Retinal pigment epithelial cell (primary cell): ENCODE results near the gene XK.
"Not testable (repeated sequence)": the region's sequence is repeated elsewhere in the genome, so short reads cannot be mapped to it uniquely, and the experiment has no call there.

Experiments used
- DNase-seq: peaks from one replicate; pipeline ENCODE4 v3.0.0-alpha.2; 2010; ENCODE audit warnings: low read depth
- H3K4me3 ChIP-seq: 2 replicates; pipeline ENCODE4 v1.5.1; 2011; ENCODE audit warnings: mild to moderate bottlenecking, low read length, control low read depth, moderate library complexity
- TF ChIP-seq, protein P1 (sequence below): conservative IDR thresholded peaks from 2 replicates; pipeline ENCODE4 v1.5.1; 2011; ENCODE audit warnings: low read depth, low read length, control low read depth, inconsistent platforms

The XK gene, protein sequence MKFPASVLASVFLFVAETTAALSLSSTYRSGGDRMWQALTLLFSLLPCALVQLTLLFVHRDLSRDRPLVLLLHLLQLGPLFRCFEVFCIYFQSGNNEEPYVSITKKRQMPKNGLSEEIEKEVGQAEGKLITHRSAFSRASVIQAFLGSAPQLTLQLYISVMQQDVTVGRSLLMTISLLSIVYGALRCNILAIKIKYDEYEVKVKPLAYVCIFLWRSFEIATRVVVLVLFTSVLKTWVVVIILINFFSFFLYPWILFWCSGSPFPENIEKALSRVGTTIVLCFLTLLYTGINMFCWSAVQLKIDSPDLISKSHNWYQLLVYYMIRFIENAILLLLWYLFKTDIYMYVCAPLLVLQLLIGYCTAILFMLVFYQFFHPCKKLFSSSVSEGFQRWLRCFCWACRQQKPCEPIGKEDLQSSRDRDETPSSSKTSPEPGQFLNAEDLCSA

DNA sequence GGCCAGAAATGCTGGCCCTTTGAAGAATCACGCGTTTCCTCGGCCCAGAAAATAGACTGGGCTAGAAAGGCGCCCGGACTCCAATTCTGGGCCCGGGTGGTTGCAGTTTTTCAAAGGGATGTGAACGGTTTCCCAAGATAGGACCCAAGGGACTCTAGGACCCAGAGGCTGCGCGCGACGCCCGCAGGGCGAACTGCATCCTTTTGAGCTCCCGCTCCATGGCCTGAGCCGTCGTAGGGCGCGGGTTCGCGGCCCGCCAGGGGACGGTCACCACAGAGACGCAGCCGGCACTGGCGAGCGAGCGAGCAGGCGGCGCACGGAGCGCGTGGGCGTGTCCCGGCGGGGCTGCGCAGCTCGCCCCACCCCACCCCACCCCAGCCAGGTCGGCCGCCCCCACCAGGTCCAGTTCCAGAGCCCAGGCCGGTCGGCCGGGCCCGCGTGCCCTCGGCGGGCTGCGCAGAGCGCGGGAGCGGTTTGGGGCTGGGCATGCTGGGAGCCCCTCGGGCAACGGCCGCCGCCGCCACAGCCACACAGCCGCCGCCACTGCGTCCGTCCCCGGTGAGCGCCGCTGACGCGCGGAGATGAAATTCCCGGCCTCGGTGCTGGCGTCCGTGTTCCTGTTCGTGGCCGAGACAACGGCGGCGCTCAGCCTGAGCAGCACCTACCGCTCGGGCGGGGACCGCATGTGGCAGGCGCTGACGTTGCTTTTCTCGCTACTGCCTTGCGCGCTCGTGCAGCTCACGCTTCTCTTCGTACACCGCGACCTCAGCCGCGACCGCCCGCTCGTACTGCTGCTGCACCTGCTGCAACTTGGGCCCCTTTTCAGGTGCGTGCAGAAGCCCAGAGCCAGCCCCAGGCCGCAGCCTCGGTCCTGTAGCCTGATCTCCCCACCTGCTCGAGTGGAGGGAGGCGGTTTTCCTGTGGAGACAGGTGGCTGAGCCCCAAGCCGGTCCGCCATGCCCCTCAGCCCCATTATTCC is at the start of gene XK:
Gene XK, plus strand, starts transcription at position 411 of the 979 bp plus-strand sequence. Its CDS starts 171 bp downstream, at position 582.
- peak within 1 kb of the TSS; percentile 35 for H3K4me3 ChIP-seq
- TF ChIP-seq, protein P1, sequence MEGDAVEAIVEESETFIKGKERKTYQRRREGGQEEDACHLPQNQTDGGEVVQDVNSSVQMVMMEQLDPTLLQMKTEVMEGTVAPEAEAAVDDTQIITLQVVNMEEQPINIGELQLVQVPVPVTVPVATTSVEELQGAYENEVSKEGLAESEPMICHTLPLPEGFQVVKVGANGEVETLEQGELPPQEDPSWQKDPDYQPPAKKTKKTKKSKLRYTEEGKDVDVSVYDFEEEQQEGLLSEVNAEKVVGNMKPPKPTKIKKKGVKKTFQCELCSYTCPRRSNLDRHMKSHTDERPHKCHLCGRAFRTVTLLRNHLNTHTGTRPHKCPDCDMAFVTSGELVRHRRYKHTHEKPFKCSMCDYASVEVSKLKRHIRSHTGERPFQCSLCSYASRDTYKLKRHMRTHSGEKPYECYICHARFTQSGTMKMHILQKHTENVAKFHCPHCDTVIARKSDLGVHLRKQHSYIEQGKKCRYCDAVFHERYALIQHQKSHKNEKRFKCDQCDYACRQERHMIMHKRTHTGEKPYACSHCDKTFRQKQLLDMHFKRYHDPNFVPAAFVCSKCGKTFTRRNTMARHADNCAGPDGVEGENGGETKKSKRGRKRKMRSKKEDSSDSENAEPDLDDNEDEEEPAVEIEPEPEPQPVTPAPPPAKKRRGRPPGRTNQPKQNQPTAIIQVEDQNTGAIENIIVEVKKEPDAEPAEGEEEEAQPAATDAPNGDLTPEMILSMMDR, result no peak
- DNase-seq, result no peak

DNA sequence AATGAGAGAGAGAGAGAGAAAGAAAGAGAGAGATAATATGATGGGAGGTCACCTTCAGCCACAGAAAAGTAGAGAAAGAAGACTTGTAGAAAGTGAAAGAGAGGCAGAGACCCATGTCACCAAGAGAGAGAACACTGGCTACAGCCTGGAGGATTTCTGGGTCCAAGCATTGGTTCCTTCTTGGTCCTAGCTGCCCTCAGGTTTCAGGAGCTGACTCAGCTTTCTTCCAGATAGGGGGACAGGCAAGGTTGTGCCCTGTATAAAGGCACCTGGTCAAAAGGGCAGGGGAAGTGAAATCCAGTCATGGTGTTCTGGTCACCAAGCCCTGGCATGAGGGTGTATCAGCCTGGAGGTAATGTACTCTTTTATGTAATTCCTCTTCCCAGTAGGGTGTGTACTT is 47.5 kb upstream of the XK start:
- TF ChIP-seq, protein P1, result no peak
- H3K4me3 ChIP-seq, result no peak overlapping the region
- no peak for DNase-seq

DNA sequence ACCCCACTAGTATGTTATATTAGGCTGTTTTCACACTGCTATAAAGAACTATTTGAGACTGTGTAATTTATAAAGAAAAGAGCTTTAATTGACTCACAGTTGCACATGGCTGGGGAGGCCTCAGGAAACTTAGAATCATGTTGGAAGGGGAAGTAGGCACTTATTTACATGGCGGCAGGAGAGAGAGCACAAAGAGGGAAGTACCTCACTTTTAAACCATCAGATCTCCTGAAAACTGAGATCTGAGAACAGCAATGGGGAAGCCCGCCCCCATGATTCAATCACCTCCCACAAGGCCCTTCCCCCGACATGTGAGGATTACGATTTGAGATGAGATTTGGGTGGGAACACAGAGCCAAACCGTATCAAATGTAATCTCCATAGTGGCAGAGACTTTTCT is 45.4 kb upstream of the XK start:
- no peak overlapping the region for H3K4me3 ChIP-seq
- DNase-seq, result no peak
- TF ChIP-seq, protein P1, result no peak

DNA sequence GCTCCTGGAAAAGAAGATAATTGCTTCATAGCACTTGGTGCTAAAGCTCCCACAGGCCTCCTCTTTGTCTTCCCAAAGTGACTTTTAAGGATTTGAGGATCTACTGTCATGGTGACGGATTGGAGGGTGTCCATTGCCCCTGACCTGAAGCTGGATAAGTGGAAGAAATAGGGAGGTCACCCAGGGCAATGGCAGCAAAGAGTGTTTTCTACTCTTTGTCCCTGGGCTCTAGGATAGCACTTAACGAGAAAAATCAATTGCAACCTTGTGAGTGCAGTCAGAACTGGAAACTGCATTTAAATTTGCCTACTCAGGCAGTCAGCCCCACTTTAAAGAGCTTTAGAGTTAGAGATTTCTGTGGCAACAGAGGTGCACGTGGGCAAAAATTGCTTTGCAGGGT is 43.7 kb upstream of the XK start:
- TF ChIP-seq, protein P1, result no peak
- H3K4me3 ChIP-seq, result no peak overlapping the region
- DNase-seq, result no peak

DNA sequence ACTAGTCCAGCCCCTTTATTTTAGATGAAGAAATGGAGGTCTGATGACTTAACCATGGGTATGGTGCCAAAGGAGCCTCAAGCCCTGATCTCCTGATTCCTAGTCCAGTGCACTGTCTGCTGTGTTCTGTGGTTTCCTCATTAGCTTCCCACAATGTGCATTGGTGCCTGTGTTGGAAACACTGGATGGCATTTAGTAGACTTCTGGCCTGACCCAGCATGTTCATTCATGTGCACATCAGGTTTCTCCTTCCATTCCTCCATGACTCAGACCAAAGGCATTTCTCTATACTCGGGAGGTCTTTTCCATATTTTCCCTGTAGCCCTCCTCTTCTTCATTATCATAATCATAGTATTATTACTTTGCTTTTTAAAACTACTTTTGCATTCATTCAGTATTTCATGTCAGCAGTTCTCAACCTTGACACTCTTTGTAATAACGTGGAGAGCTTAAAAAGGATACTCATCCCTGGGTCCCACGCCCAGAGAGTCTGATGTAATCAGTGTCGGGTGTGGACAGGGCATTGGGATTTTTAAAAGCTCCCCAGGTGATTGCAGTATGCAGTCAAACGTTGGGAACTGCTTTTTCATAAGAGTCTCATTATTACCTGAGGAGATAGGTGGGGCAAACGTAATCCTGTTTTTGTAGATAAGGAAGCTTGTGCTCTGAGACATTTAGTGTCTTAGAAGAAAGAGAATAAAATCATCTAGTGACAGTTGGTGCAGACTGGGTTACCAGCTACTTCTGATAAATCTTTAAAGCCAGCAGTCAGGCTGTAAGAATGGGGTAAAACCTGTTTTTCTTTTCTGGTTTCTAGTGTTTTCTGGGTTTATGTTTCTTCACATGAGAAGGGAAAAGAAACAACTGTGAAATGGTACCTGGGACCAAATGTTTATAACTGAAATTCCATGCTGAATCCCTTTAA is 40.9 kb upstream of the XK start:
- DNase-seq, result no peak
- TF ChIP-seq, protein P1, result no peak
- no peak overlapping the region for H3K4me3 ChIP-seq

DNA sequence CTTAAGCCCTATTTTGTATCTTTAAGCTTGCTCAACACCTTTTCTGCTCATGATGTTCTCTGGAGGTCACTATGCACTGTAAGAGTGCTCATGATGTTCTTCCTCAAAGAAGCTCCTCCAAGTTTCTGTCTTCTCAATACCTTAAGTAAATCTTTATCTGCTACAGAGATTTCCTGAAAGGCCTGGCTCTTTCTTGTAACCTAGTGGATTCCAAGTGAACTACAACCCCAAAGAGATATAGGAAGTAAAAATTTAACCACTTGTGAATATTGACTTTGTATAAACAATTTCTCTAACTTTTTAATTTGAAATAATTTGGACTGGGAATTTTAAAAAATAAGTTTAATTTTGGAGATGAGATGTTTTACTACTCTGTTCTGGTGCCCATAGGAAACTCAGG is 39.3 kb upstream of the XK start:
- no peak for DNase-seq
- TF ChIP-seq, protein P1, result peak; percentile 26
- no peak overlapping the region for H3K4me3 ChIP-seq

DNA sequence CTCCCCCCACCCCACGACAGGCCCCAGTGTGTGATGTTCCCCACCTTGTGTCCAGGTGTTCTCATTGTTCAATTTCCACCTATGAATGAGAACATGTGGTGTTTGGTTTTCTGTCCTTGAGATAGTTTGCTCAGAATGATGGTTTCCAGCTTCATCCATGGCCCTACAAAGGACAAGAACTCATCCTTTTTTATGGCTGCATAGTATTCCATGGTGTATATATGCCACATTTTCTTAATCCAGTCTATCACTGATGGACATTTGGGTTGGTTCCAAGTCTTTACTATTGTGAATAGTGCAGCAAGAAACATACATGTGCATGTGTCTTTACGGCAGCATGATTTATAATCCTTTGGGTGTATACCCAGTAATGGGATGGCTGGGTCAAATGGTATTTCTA is 34.7 kb upstream of the XK start:
- H3K4me3 ChIP-seq, DNase-seq: not testable (repeated sequence)
